Lower leg skin (tissue), 3 donors: ENCODE results near the gene GSTP1.

Source experiments
- POLR2A ChIP-seq, 2 donors: fragments of 450-650 bp; IDR thresholded peaks; one replicate each; pipeline ENCODE4 v1.6.1; 2016 to 2017; ENCODE audit warnings: antibody characterized with exemption in 2 of 2, mild to moderate bottlenecking in 1 of 2, moderate library complexity in 1 of 2
- TF ChIP-seq, protein P1 (sequence below), 3 donors: fragments of 450-650 bp; IDR thresholded peaks; one replicate each; pipeline ENCODE4 v1.5.1; 2016; ENCODE audit warnings: antibody characterized with exemption in 3 of 3, mild to moderate bottlenecking in 3 of 3, moderate library complexity in 2 of 3

DNA sequence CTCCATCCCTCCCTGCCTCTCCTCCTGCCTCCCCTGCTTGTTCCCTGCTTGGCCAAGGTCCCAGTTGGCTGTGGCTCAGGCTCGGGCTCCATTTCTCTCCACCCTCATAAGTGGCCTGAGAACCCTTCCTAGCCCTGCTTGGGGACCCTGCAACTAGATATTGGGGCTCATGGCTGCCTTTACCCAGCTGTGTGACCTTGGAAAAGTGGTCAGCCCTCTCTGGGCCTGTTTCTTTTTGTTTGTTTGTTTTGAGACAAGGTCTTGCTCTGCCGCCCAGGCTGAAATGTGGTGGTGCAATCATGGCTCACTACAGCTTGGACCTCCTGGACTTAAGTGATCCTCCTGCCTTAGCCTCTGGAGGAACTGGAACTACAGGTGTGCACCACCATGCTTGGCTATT is 40.0 kb upstream of the GSTP1 start:
- TF ChIP-seq, protein P1, sequence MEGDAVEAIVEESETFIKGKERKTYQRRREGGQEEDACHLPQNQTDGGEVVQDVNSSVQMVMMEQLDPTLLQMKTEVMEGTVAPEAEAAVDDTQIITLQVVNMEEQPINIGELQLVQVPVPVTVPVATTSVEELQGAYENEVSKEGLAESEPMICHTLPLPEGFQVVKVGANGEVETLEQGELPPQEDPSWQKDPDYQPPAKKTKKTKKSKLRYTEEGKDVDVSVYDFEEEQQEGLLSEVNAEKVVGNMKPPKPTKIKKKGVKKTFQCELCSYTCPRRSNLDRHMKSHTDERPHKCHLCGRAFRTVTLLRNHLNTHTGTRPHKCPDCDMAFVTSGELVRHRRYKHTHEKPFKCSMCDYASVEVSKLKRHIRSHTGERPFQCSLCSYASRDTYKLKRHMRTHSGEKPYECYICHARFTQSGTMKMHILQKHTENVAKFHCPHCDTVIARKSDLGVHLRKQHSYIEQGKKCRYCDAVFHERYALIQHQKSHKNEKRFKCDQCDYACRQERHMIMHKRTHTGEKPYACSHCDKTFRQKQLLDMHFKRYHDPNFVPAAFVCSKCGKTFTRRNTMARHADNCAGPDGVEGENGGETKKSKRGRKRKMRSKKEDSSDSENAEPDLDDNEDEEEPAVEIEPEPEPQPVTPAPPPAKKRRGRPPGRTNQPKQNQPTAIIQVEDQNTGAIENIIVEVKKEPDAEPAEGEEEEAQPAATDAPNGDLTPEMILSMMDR (IDR thresholded peaks at IDR 0.05): no peak
- no peak for TF ChIP-seq POLR2A (IDR thresholded peaks at IDR 0.05)
